ENCODE data around the gene HSD17B11.
"Not testable (repeated sequence)": the region's sequence is repeated elsewhere in the genome, so short reads cannot be mapped to it uniquely, and the experiment has no call there.

The HSD17B11 gene

GRCh38 chr4:87405211-87405820 lies 14.3 kb upstream of the HSD17B11 start:
- no peak for DNase-seq

- not testable (repeated sequence) for DNase-seq
These were observed 12.7 kb upstream of the HSD17B11 start for GRCh38 chr4:87403732-87404131.

- DNase-seq = no peak
These were observed 9.0 kb upstream of the HSD17B11 start for GRCh38 chr4:87399954-87400353.

- DNase-seq = no peak
These were observed 8.2 kb upstream of the HSD17B11 start for GRCh38 chr4:87399148-87399547.

GRCh38 chr4:87395851-87396250 lies 4.9 kb upstream of the HSD17B11 start:
- not testable (repeated sequence) for DNase-seq

- not testable (repeated sequence) for DNase-seq
These were observed 4.1 kb upstream of the HSD17B11 start for GRCh38 chr4:87395073-87395472.

- DNase-seq = no peak
These were observed 1.2 kb upstream of the HSD17B11 start for GRCh38 chr4:87392183-87392582.

GRCh38 chr4:87391576-87392054 lies 627 bp upstream of the HSD17B11 start:
- DNase-seq = no peak

- no peak for DNase-seq
These were observed 467 bp downstream of the HSD17B11 start for GRCh38 chr4:87390551-87390890.

- not testable (repeated sequence) for DNase-seq
These were observed 933 bp downstream of the HSD17B11 start for GRCh38 chr4:87390055-87390454.

GRCh38 chr4:87388901-87389300 lies 2.1 kb downstream of the HSD17B11 start:
- no peak for DNase-seq

- DNase-seq = no peak
These were observed 3.8 kb downstream of the HSD17B11 start for GRCh38 chr4:87387237-87387636.

GRCh38 chr4:87384466-87385132 lies 6.4 kb downstream of the HSD17B11 start:
- not testable (repeated sequence) for DNase-seq

- DNase-seq = no peak
These were observed 8.1 kb downstream of the HSD17B11 start for GRCh38 chr4:87382931-87383330.

- no peak for DNase-seq
These were observed 8.9 kb downstream of the HSD17B11 start for GRCh38 chr4:87382116-87382515.

GRCh38 chr4:87377816-87378215 lies 13.2 kb downstream of the HSD17B11 start:
- DNase-seq = no peak

GRCh38 chr4:87375719-87376291 lies 15.2 kb downstream of the HSD17B11 start:
- DNase-seq = no peak

- no peak for DNase-seq
These were observed 20.9 kb downstream of the HSD17B11 start for GRCh38 chr4:87370068-87370467.

GRCh38 chr4:87366521-87367162 lies 24.3 kb downstream of the HSD17B11 start:
- DNase-seq = no peak

GRCh38 chr4:87365348-87365747 lies 25.6 kb downstream of the HSD17B11 start:
- no peak for DNase-seq

- DNase-seq = no peak
These were observed 27.4 kb downstream of the HSD17B11 start for GRCh38 chr4:87363552-87363951.

- DNase-seq = no peak
These were observed 30.6 kb downstream of the HSD17B11 start for GRCh38 chr4:87360338-87360935.

- DNase-seq = no peak
These were observed 31.7 kb downstream of the HSD17B11 start for GRCh38 chr4:87359258-87359657.

Data from NCI-H2171 (cell line).